Fibroblast of lung (primary cell): Measurements from ENCODE around the gene POLN. TPM values are rescaled to one million over a fixed set of nuclear protein-coding genes. Genes with fewer than 3 reads are reported as not detected.
"Not testable (repeated sequence)": the region's sequence is repeated elsewhere in the genome, so short reads cannot be mapped to it uniquely, and the experiment has no call there.

Experiments
- DNase-seq, 2 donors: peaks; one replicate each; pipeline versions ENCODE4 v3.0.0 to v3.0.0-alpha.2; 2010; ENCODE audit warnings: low read depth in 2 of 2
- H2AFZ ChIP-seq: 2 replicates; pipeline ENCODE4 v1.5.1; 2012; ENCODE audit warnings: low read length, control low read depth, inconsistent platforms
- H3K27ac ChIP-seq: 2 replicates; pipeline ENCODE4 v1.5.1; 2011; ENCODE audit warnings: low read length, control low read depth; ENCODE audit not compliant: insufficient read depth
- H3K27me3 ChIP-seq: 2 replicates; pipeline ENCODE4 v1.5.1; 2011; ENCODE audit warnings: mild to moderate bottlenecking, low read length; ENCODE audit not compliant: control insufficient read depth, insufficient read depth
- H3K36me3 ChIP-seq: 2 replicates; pipeline ENCODE4 v1.5.1; 2011; ENCODE audit warnings: low read length; ENCODE audit not compliant: control insufficient read depth, insufficient read depth
- H3K4me1 ChIP-seq: 2 replicates; pipeline ENCODE4 v1.5.1; 2011; ENCODE audit warnings: low read length; ENCODE audit not compliant: control insufficient read depth, insufficient read depth; ENCODE audit errors: extremely low read depth
- H3K4me2 ChIP-seq: 2 replicates; pipeline ENCODE4 v1.5.1; 2011; ENCODE audit warnings: low read length, control low read depth; ENCODE audit not compliant: insufficient read depth; ENCODE audit errors: extremely low read depth
- H3K4me3 ChIP-seq, 4 experiments: fragments of 200-600 bp in 1 of 4; sonication (generic) in 1 of 4; replicated peaks in 1 of 4; 2 replicates each; pipeline ENCODE4 v1.5.1; 2011 to 2016; ENCODE audit warnings: low read length in 4 of 4, low read depth in 3 of 4, mild to moderate bottlenecking in 3 of 4, control low read depth in 2 of 4, inconsistent platforms in 1 of 4, mixed read lengths in 1 of 4; ENCODE audit not compliant: insufficient read depth in 1 of 4; ENCODE audit errors: control extremely low read depth in 1 of 4
- H3K79me2 ChIP-seq: 2 replicates; pipeline ENCODE4 v1.5.1; 2012; ENCODE audit warnings: mild to moderate bottlenecking, low read length, inconsistent platforms; ENCODE audit not compliant: control insufficient read depth, insufficient read depth
- H3K9ac ChIP-seq: 2 replicates; pipeline ENCODE4 v1.5.1; 2011; ENCODE audit warnings: mild to moderate bottlenecking, low read length, control low read depth; ENCODE audit not compliant: insufficient read depth
- H3K9me3 ChIP-seq: 2 replicates; pipeline ENCODE4 v1.5.1; 2012; ENCODE audit warnings: low read depth, low read length; ENCODE audit not compliant: control insufficient read depth, insufficient read depth
- H4K20me1 ChIP-seq: 2 replicates; pipeline ENCODE4 v1.5.1; 2011; ENCODE audit warnings: low read length; ENCODE audit not compliant: control insufficient read depth, insufficient read depth; ENCODE audit errors: extremely low read depth
- CTCF ChIP-seq, 2 donors: IDR thresholded peaks in 1 of 2; conservative IDR thresholded peaks in 1 of 2; 1 replicate in 1 of 2; 2 replicates in 1 of 2; pipeline ENCODE4 v1.5.1; 2011 to 2012; ENCODE audit warnings: low read length in 2 of 2, control low read depth in 1 of 2, inconsistent platforms in 1 of 2, low read depth in 1 of 2, mild to moderate bottlenecking in 1 of 2
- EZH2 ChIP-seq: IDR thresholded peaks from 2 replicates; pipeline ENCODE4 v1.5.1; 2012; ENCODE audit warnings: low read length, control low read depth, mild to moderate bottlenecking; ENCODE audit errors: missing control alignments
- polyA plus RNA-seq, 2 donors: library from polyadenylated mRNA; depleted of rRNA in 1 of 2; stranded (reverse) in 1 of 2; unstranded in 1 of 2; fragments of >200 nt; gene quantifications; 2 replicates each; pipeline ENCODE4 v1.2.1, GENCODE V29; 2011 to 2012; ENCODE audit warnings: missing spikeins in 1 of 2
- total RNA-seq: library from RNA; depleted of rRNA; stranded (reverse); fragments of >200 nt; gene quantifications from 2 replicates; pipeline ENCODE4 v1.2.1, GENCODE V29; 2014

POLN gene
- total and polyA plus RNA-seq, 2 donors (not counting 1 experiment from before 2014, with no cell fraction given), result 0.58 to 5.6 TPM

- Histone ChIP-seq H2AFZ (no peak overlapping the region), H3K36me3 (peaks cover 3% of the 10 kb centered on the region), H3K79me2 (no peaks in the 10 kb centered on the region), H3K4me3 (no peak overlapping the region), H3K9ac (no peak overlapping the region), H3K4me2 (no peak overlapping the region), H3K27ac (no peak overlapping the region), H3K4me1 (no peaks in the 10 kb centered on the region), H3K27me3 (no peaks in the 10 kb centered on the region), H4K20me1 (no peaks in the 10 kb centered on the region), H3K9me3 (no peaks in the 10 kb centered on the region)
- DNase-seq, result no peak
- no peak for TF ChIP-seq CTCF (conservative IDR thresholded peaks at IDR 0.05 in 1 of 2, IDR thresholded peaks at IDR 0.05 in 1 of 2; ENCODE audit: low read depth in 1 of 2, low read length in 2 of 2)
- no peak for TF ChIP-seq EZH2
These were observed 10.8 kb downstream of the POLN start for GRCh38 chr4:2231082-2231481.

- Histone ChIP-seq H3K79me2 (no peaks in the 10 kb centered on the region), H3K4me1 (no peaks in the 10 kb centered on the region), H3K9me3 (no peaks in the 10 kb centered on the region), H3K4me2 (no peak overlapping the region), H3K27me3 (no peaks in the 10 kb centered on the region), H3K27ac (no peak overlapping the region), H4K20me1 (no peaks in the 10 kb centered on the region), H2AFZ (no peak overlapping the region), H3K36me3 (no peaks in the 10 kb centered on the region), H3K4me3 (no peak overlapping the region), H3K9ac (no peak overlapping the region)
- DNase-seq, result no peak
- no peak for TF ChIP-seq CTCF (conservative IDR thresholded peaks at IDR 0.05 in 1 of 2, IDR thresholded peaks at IDR 0.05 in 1 of 2; ENCODE audit: low read depth in 1 of 2, low read length in 2 of 2)
- TF ChIP-seq EZH2, result no peak
These were observed 15.7 kb downstream of the POLN start for GRCh38 chr4:2226261-2226660.

GRCh38 chr4:2222838-2223237 is 19.1 kb downstream of the POLN start:
- no peak overlapping the region for H3K27ac ChIP-seq
- H3K27me3 ChIP-seq, result no peaks in the 10 kb centered on the region
- H3K9me3 ChIP-seq, result no peaks in the 10 kb centered on the region
- no peak overlapping the region for H3K4me2 ChIP-seq
- H4K20me1 ChIP-seq, result no peaks in the 10 kb centered on the region
- H3K4me1 ChIP-seq, result no peaks in the 10 kb centered on the region
- no peak overlapping the region for H2AFZ ChIP-seq
- H3K79me2 ChIP-seq, result no peaks in the 10 kb centered on the region
- no peak overlapping the region for H3K4me3 ChIP-seq
- H3K9ac ChIP-seq, result no peak overlapping the region
- DNase-seq, result no peak
- no peaks in the 10 kb centered on the region for H3K36me3 ChIP-seq
- TF ChIP-seq EZH2 (no peak), CTCF (conservative IDR thresholded peaks at IDR 0.05 in 1 of 2, IDR thresholded peaks at IDR 0.05 in 1 of 2; ENCODE audit: low read depth in 1 of 2, low read length in 2 of 2) (no peak)

GRCh38 chr4:2221378-2221777 is 20.5 kb downstream of the POLN start:
- not testable (repeated sequence) for H3K4me2 ChIP-seq

More at GRCh38 chr4:2221378-2221777, 20.5 kb downstream of the POLN start:
- H3K4me1 ChIP-seq, H3K9me3 ChIP-seq, H2AFZ ChIP-seq, H3K27me3 ChIP-seq, H3K79me2 ChIP-seq, H3K27ac ChIP-seq, H3K4me3 ChIP-seq, H3K9ac ChIP-seq, H4K20me1 ChIP-seq, H3K36me3 ChIP-seq, DNase-seq: not testable (repeated sequence)
